Inferior parietal cortex (tissue), 1 donor: Measurements from ENCODE around the gene KCNQ4.

ENCODE experiments used
- DNase-seq: peaks from one replicate; pipeline ENCODE4 v3.0.0-alpha.2; 2016; ENCODE audit errors: extremely low spot score

The KCNQ4 gene

GRCh38 chr1:40887652-40888051 is 104.1 kb downstream of the KCNQ4 start:
- DNase-seq = no peak
